Thoracic aorta (tissue), 2 donors: ENCODE results near the gene TBC1D5. TPM values are rescaled to one million over a fixed set of nuclear protein-coding genes. Genes with fewer than 3 reads are reported as not detected.
A peak's percentile ranks its signal among the peaks of the same experiment; 100 is the strongest.
"Not testable (repeated sequence)": the region's sequence is repeated elsewhere in the genome, so short reads cannot be mapped to it uniquely, and the experiment has no call there.

Experiments used
- ATAC-seq: fragments of 150-250 bp; one replicate; pipeline ENCODE4 v1.8.0; 2017; ENCODE audit warnings: low read depth; ENCODE audit not compliant: insufficient number of reproducible peaks, low FRiP score
- DNase-seq: peaks from one replicate; pipeline ENCODE4 v3.0.0-alpha.2; 2020; ENCODE audit warnings: low spot score
- H3K27ac ChIP-seq, 2 donors: fragments of 200-600 bp; sonication (generic); 1 replicate in 1 of 2; 2 replicates in 1 of 2; pipeline ENCODE4 v1.5.1; 2016; ENCODE audit warnings: mild to moderate bottlenecking in 2 of 2, moderate library complexity in 2 of 2
- H3K27me3 ChIP-seq: fragments of 200-600 bp; sonication (generic); replicated peaks from 2 replicates; pipeline ENCODE4 v1.6.0; 2016; ENCODE audit warnings: mild to moderate bottlenecking; ENCODE audit not compliant: insufficient read depth
- H3K36me3 ChIP-seq: fragments of 200-600 bp; sonication (generic); one replicate; pipeline ENCODE4 v1.5.1; 2016
- H3K4me1 ChIP-seq, 2 donors: fragments of 200-600 bp; sonication (generic); 1 replicate in 1 of 2; 2 replicates in 1 of 2; pipeline versions ENCODE4 v1.5.1 to v1.6.0; 2016; ENCODE audit warnings: low read depth in 2 of 2, mild to moderate bottlenecking in 1 of 2; ENCODE audit not compliant: control insufficient read depth in 1 of 2
- H3K4me3 ChIP-seq: fragments of 200-600 bp; sonication (generic); 2 replicates; pipeline ENCODE4 v1.5.1; 2016; ENCODE audit warnings: mild to moderate bottlenecking
- H3K9me3 ChIP-seq: fragments of 200-600 bp; sonication (generic); 2 replicates; pipeline ENCODE4 v1.5.1; 2016
- total RNA-seq, 2 donors: library from RNA; depleted of rRNA; stranded (reverse); fragments of >200 nt; gene quantifications; one replicate each; pipeline versions ENCODE4 v1.1.0 to v1.2.3, GENCODE V29; 2016
- TF ChIP-seq, protein P1 (sequence below): fragments of 200-600 bp; sonication (generic); IDR thresholded peaks from one replicate; pipeline ENCODE4 v1.5.1; 2019; ENCODE audit warnings: antibody characterized with exemption

TBC1D5 gene, protein sequence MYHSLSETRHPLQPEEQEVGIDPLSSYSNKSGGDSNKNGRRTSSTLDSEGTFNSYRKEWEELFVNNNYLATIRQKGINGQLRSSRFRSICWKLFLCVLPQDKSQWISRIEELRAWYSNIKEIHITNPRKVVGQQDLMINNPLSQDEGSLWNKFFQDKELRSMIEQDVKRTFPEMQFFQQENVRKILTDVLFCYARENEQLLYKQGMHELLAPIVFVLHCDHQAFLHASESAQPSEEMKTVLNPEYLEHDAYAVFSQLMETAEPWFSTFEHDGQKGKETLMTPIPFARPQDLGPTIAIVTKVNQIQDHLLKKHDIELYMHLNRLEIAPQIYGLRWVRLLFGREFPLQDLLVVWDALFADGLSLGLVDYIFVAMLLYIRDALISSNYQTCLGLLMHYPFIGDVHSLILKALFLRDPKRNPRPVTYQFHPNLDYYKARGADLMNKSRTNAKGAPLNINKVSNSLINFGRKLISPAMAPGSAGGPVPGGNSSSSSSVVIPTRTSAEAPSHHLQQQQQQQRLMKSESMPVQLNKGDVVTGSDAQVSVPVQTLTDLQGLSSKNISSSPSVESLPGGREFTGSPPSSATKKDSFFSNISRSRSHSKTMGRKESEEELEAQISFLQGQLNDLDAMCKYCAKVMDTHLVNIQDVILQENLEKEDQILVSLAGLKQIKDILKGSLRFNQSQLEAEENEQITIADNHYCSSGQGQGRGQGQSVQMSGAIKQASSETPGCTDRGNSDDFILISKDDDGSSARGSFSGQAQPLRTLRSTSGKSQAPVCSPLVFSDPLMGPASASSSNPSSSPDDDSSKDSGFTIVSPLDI
- total RNA-seq, result 100 to 1,000 TPM in 1 of 2 donors, 10 to 100 TPM in 1; 80.6 to 103 TPM

DNA sequence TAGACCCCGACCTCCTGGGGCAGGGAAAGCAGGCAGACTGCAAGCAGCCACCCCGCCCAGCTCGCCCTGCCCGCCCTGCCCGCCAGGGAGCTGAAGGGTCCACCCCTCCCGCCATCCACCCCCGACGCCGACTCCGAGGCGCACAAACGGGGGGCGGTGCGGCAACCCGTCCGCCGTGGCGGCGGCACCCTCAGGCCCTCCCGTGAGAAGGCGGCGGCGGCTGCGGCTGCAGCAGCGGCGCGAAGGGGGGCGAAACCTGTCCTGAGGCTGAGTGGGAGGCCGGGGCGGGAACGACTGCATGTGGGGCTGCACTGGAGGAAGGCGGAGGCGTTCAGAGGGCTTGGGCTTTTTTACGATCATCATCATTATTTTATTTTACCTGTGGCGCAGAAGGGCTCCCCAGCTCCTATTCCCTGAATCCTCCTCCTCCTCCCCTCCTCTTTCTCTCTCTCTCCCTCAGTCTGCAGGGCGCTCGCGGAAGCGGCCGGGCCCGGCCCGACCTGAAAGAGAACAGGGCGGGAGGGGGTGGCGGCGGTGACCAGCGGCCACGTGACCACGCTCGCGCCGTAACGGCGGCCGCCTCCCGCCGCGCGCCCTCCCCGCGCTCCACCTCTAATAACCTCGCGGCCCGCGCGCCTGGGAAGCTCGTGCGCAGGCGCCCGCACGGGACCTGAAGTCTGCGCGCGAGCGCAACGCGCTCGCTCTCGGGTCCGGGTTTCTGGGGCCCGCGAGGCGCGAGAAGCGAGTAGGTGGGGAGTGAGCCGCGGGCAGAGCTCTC, at the start of gene TBC1D5:
TBC1D5 (minus strand) TSS at position 530 of the 778 bp plus-strand sequence. CDS start 234,061 bp downstream, outside the sequence.
- DNase-seq (peak; percentile 79), ATAC-seq (peak; percentile 75)
- H3K4me3 ChIP-seq, result peak within 1 kb of the TSS; percentile 98
- H3K4me1 ChIP-seq, result peaks cover 20 to 34% of the 10 kb centered on the region in 2 donors
- no peaks in the 10 kb centered on the region for H3K36me3 ChIP-seq
- no peaks in the 10 kb centered on the region for H3K27me3 ChIP-seq
- no peaks in the 10 kb centered on the region for H3K9me3 ChIP-seq
- TF ChIP-seq, protein P1, sequence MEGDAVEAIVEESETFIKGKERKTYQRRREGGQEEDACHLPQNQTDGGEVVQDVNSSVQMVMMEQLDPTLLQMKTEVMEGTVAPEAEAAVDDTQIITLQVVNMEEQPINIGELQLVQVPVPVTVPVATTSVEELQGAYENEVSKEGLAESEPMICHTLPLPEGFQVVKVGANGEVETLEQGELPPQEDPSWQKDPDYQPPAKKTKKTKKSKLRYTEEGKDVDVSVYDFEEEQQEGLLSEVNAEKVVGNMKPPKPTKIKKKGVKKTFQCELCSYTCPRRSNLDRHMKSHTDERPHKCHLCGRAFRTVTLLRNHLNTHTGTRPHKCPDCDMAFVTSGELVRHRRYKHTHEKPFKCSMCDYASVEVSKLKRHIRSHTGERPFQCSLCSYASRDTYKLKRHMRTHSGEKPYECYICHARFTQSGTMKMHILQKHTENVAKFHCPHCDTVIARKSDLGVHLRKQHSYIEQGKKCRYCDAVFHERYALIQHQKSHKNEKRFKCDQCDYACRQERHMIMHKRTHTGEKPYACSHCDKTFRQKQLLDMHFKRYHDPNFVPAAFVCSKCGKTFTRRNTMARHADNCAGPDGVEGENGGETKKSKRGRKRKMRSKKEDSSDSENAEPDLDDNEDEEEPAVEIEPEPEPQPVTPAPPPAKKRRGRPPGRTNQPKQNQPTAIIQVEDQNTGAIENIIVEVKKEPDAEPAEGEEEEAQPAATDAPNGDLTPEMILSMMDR, result peak; percentile 27
- H3K27ac ChIP-seq, result peak within 1 kb of the TSS; percentile 98 to 99

DNA sequence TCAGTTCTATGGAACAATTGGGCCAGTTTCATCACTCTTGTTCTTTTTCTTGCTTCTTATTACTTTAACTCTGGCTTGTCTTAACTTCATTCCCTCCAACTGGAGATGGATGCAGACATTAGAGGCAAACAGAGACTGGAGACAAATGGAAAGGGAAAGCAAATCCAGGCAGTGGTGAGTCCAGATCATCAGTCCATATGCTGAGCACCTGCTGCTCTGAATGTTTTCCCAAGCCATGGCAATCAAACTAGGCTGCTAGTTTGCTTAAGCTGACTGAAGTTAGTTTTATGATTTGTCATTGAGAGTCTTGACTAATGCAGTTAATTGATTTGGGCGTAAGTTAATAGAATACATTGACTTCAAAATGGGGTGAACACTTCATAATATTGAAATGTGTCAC, 41.0 kb upstream of the TBC1D5 start:
- DNase-seq (no peak), ATAC-seq (no peak)
- Histone ChIP-seq H3K27me3 (no peaks in the 10 kb centered on the region), H3K27ac (no peak overlapping the region), H3K9me3 (peaks cover 5% of the 10 kb centered on the region), H3K36me3 (no peaks in the 10 kb centered on the region), H3K4me1 (no peaks in the 10 kb centered on the region), H3K4me3 (no peak overlapping the region)
- TF ChIP-seq, protein P1, result no peak

DNA sequence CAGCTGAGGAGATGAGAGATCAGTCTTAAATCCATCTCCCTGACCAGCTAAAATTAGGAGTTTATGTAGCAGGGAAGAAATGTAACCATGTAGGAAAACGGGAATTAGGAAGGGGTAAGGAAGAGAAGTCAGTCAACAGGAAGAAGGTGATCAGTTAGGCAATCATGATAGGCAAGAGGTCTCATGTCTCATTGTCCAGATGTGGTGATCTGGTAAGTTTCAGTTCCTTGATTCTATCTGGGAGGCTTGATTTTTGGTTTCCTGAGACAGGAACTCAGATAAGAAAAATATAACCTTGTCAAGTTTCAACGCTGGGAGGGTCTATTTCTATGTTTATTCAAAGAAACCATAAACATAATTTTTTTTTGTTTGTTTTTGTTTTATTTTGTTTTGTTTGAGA, 40.3 kb upstream of the TBC1D5 start:
- Histone ChIP-seq H3K36me3 (no peaks in the 10 kb centered on the region), H3K27me3 (no peaks in the 10 kb centered on the region), H3K4me3 (no peak overlapping the region), H3K4me1 (no peaks in the 10 kb centered on the region), H3K9me3 (no peaks in the 10 kb centered on the region), H3K27ac (no peak overlapping the region)
- TF ChIP-seq, protein P1, result no peak
- ATAC-seq, result no peak
- no peak for DNase-seq

DNA sequence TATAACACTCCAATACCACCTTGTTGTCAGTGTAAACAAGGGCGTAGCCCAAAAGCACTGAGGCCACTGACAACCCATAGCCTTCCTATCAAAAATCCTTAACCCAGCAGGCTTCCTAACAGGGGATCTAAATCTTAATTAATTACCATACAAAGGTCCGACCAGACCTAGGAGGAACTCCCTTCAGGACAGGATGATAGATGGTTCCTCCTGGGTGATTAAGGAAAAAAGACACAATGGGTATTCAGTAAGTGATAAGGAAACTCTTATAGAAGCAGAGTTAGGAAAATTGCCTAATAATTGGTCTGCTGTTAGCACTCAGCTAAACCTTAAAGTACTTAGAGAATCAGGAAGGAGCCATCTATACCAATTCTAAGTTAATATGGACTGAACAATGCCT, 37.9 kb upstream of the TBC1D5 start:
- not testable (repeated sequence) for H3K4me1 ChIP-seq, DNase-seq

DNA sequence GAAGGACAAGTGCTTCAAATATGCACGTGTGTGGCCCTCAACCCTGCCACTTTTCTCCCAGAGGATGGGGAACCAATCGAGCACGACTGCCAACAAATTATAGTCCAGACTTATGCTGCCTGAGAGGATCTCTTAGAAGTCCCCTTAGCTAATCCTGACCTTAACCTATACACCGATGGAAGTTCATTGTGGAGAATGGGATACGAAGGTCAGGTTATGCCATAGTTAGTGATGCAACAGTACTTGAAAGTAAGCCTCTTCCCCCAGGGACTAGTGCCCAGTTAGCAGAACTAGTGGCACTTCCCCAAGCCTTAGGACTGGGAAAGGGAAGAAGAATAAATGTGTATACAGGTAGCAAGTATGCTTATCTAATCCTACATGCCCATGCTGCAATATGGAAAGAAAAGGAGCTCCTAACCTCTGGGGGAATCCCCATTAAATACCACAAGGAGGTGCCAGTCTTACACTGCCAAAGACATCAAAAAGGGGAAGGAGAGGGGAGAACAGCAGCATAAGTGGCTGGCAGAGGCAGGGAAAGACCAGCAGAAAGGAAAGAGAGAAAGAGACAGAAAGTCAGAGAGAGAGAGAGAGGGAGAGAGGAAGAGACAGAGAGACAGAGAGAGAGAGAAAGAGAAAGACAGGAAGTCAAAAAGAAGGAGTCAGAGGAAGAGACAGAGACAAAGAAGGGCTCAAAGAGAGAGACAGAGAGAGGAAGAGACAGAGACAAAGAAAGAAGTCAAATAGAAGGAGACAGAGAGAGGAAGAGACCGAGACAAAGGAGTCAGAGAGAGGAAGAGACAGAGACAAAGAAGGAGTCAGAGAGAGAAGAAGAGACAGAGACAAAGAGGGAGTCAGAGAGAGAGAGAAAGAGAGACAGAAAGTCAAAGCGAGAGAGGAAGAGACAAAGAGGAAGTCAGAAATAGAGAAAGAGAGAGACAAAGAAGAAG, 37.1 kb upstream of the TBC1D5 start:
- H3K4me1 ChIP-seq, H3K27ac ChIP-seq, H3K27me3 ChIP-seq, H3K9me3 ChIP-seq, H3K36me3 ChIP-seq, H3K4me3 ChIP-seq, DNase-seq, ATAC-seq: not testable (repeated sequence)

More for the DNA sequence above, 37.9 kb upstream of the TBC1D5 start:
- not testable (repeated sequence) for H3K4me3 ChIP-seq, H3K9me3 ChIP-seq, H3K27ac ChIP-seq, H3K27me3 ChIP-seq, ATAC-seq, H3K36me3 ChIP-seq

DNA sequence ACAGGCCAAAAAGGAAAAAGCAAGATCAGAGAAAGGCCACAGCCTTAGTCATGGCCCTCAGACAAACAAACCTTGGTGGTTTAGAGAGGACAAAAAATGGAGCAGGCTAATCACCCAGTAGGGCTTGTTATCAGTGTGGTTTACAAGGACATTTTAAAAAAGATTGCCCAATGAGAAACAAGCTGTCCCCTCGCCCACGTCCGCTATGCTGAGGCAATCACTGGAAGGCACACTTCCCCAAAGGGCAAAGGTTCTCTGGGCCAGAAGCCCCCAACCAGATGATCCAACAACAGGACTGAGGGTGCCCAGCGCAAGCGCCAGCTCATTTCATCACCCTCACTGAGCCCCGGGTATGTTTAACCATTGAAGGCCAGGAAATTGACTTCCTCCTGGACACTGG, 34.9 kb upstream of the TBC1D5 start:
- not testable (repeated sequence) for H3K4me1 ChIP-seq, H3K9me3 ChIP-seq, H3K27ac ChIP-seq, H3K27me3 ChIP-seq, ATAC-seq, H3K36me3 ChIP-seq, DNase-seq, H3K4me3 ChIP-seq
